ENCODE data around the gene NUMA1. TPM values are rescaled to one million over a fixed set of nuclear protein-coding genes. Genes with fewer than 3 reads are reported as not detected.
A peak's percentile ranks its signal among the peaks of the same experiment; 100 is the strongest.

Gene NUMA1
- total and polyA plus RNA-seq, 4 donors = 19.5 to 93.2 (median 42.1) TPM

DNA sequence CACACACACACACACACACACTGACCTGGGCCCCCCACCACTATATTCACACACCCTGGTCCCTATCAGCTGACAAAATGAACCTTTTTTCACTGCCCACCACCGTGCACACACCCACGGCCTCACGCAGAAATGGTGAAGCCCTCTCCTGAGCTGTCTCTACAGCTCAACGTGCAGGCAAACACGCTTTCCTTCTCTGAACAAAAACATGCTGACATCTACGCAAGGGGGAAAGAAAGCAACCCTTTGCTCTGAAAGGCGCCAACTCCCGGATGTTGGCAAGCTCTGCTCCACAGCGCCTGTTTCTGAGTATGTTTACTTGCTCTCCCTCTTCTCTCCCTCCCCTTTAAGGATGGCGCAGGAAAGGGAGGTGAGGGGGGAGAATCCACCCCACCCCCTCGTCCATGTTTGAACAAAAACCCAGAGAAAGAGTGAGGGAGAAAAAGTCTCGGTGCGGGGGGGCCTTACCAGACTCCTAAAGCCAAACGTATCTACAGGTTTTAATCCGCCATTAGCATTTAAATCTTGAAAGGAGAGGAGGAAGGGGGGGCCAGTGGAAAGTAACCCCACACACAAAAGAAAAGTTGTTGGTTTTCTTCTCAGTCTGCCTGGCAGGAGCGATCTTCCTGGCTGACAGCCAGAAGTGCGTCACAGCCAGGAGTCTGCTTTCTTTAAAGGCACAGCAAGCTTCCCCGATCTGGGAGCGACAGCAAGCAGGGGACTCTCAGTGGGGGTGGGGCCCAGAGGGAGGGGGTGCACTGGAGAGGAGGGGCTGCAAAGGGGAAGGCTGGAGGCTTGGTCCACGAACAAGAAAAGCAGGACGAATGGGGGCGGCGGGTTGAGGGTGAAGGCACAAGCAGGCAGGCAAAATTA lies 39.6 kb downstream of the NUMA1 start:
- peak; percentile 87 for DNase-seq (ENCODE audit: low spot score)
- TF ChIP-seq, protein P1, sequence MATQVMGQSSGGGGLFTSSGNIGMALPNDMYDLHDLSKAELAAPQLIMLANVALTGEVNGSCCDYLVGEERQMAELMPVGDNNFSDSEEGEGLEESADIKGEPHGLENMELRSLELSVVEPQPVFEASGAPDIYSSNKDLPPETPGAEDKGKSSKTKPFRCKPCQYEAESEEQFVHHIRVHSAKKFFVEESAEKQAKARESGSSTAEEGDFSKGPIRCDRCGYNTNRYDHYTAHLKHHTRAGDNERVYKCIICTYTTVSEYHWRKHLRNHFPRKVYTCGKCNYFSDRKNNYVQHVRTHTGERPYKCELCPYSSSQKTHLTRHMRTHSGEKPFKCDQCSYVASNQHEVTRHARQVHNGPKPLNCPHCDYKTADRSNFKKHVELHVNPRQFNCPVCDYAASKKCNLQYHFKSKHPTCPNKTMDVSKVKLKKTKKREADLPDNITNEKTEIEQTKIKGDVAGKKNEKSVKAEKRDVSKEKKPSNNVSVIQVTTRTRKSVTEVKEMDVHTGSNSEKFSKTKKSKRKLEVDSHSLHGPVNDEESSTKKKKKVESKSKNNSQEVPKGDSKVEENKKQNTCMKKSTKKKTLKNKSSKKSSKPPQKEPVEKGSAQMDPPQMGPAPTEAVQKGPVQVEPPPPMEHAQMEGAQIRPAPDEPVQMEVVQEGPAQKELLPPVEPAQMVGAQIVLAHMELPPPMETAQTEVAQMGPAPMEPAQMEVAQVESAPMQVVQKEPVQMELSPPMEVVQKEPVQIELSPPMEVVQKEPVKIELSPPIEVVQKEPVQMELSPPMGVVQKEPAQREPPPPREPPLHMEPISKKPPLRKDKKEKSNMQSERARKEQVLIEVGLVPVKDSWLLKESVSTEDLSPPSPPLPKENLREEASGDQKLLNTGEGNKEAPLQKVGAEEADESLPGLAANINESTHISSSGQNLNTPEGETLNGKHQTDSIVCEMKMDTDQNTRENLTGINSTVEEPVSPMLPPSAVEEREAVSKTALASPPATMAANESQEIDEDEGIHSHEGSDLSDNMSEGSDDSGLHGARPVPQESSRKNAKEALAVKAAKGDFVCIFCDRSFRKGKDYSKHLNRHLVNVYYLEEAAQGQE (IDR thresholded peaks at IDR 0.05) = peak; percentile 42
- TF ChIP-seq, protein P2, sequence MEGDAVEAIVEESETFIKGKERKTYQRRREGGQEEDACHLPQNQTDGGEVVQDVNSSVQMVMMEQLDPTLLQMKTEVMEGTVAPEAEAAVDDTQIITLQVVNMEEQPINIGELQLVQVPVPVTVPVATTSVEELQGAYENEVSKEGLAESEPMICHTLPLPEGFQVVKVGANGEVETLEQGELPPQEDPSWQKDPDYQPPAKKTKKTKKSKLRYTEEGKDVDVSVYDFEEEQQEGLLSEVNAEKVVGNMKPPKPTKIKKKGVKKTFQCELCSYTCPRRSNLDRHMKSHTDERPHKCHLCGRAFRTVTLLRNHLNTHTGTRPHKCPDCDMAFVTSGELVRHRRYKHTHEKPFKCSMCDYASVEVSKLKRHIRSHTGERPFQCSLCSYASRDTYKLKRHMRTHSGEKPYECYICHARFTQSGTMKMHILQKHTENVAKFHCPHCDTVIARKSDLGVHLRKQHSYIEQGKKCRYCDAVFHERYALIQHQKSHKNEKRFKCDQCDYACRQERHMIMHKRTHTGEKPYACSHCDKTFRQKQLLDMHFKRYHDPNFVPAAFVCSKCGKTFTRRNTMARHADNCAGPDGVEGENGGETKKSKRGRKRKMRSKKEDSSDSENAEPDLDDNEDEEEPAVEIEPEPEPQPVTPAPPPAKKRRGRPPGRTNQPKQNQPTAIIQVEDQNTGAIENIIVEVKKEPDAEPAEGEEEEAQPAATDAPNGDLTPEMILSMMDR (IDR thresholded peaks at IDR 0.05; ENCODE audit: low read depth, low read length, missing input control) = peak; percentile 3
- TF ChIP-seq TAF1 (conservative IDR thresholded peaks at IDR 0.05) (peak; percentile 56), JUND (IDR thresholded peaks at IDR 0.05) (peak; percentile 45 to 49), FOXA1 (IDR thresholded peaks at IDR 0.05) (no peak), FOXA2 (IDR thresholded peaks at IDR 0.05) (peak; percentile 42), YY1 (IDR thresholded peaks at IDR 0.05) (peak; percentile 93), RXRA (IDR thresholded peaks at IDR 0.05) (peak; percentile 32 to 45), NR2F2 (IDR thresholded peaks at IDR 0.05) (peak; percentile 14), EGR1 (IDR thresholded peaks at IDR 0.05; ENCODE audit: low read depth in 2 of 2) (peak in 1 of 2 donors; percentile 45), RAD21 (IDR thresholded peaks at IDR 0.05) (peak; percentile 35 to 51), GABPA (IDR thresholded peaks at IDR 0.05 in 1 of 2, conservative IDR thresholded peaks at IDR 0.05 in 1 of 2) (no peak), SP1 (IDR thresholded peaks at IDR 0.05) (peak; percentile 67), HNF4G (IDR thresholded peaks at IDR 0.05) (no peak), HNF4A (conservative IDR thresholded peaks at IDR 0.05) (peak; percentile 38 to 43)
- TF ChIP-seq, protein P3, sequence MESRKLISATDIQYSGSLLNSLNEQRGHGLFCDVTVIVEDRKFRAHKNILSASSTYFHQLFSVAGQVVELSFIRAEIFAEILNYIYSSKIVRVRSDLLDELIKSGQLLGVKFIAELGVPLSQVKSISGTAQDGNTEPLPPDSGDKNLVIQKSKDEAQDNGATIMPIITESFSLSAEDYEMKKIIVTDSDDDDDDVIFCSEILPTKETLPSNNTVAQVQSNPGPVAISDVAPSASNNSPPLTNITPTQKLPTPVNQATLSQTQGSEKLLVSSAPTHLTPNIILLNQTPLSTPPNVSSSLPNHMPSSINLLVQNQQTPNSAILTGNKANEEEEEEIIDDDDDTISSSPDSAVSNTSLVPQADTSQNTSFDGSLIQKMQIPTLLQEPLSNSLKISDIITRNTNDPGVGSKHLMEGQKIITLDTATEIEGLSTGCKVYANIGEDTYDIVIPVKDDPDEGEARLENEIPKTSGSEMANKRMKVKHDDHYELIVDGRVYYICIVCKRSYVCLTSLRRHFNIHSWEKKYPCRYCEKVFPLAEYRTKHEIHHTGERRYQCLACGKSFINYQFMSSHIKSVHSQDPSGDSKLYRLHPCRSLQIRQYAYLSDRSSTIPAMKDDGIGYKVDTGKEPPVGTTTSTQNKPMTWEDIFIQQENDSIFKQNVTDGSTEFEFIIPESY (IDR thresholded peaks at IDR 0.05) = no peak
- TF ChIP-seq, protein P4, sequence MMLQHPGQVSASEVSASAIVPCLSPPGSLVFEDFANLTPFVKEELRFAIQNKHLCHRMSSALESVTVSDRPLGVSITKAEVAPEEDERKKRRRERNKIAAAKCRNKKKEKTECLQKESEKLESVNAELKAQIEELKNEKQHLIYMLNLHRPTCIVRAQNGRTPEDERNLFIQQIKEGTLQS (IDR thresholded peaks at IDR 0.05) = no peak
- TF ChIP-seq, protein P5, sequence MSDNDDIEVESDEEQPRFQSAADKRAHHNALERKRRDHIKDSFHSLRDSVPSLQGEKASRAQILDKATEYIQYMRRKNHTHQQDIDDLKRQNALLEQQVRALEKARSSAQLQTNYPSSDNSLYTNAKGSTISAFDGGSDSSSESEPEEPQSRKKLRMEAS (IDR thresholded peaks at IDR 0.05) = peak; percentile 67
- Histone ChIP-seq H3K9ac (ENCODE audit: low read depth in 1 of 2, low read length in 2 of 2) (peak overlapping the region; percentile 64 to 66), H3K9me3 (ENCODE audit: control insufficient read depth in 4 of 4, low read length in 3 of 4) (no peaks in the 10 kb centered on the region), H3K27ac (ENCODE audit: low read depth in 1 of 2, low read length in 2 of 2) (peak overlapping the region; percentile 90 to 95), H3K4me1 (ENCODE audit: control insufficient read depth in 4 of 4, insufficient read depth in 4 of 4, low read length in 3 of 4) (peaks cover 10 to 34% (median 24%) of the 10 kb centered on the region in 4 donors), H3K36me3 (ENCODE audit: control insufficient read depth in 4 of 4, insufficient read depth in 3 of 4, low read depth in 1 of 4, low read length in 3 of 4) (no peaks in the 10 kb centered on the region), H3K27me3 (ENCODE audit: control insufficient read depth in 4 of 4, insufficient read depth in 4 of 4, low read length in 3 of 4) (no peaks in the 10 kb centered on the region), H3K4me3 (ENCODE audit: low read depth in 1 of 3, low read length in 3 of 3) (peak overlapping the region; percentile 56 to 87 (median 62))
- WGBS = under 1% methylated on average over 23 of the region's 23 CpGs

Data from liver (tissue), 9 donors.